ENCODE measurements around the gene DUSP2. TPM values are rescaled to one million over a fixed set of nuclear protein-coding genes. Genes with fewer than 3 reads are reported as not detected.

The DUSP2 gene
- total RNA-seq, 1 donor from 2014 or later = 25.7 TPM

DNA sequence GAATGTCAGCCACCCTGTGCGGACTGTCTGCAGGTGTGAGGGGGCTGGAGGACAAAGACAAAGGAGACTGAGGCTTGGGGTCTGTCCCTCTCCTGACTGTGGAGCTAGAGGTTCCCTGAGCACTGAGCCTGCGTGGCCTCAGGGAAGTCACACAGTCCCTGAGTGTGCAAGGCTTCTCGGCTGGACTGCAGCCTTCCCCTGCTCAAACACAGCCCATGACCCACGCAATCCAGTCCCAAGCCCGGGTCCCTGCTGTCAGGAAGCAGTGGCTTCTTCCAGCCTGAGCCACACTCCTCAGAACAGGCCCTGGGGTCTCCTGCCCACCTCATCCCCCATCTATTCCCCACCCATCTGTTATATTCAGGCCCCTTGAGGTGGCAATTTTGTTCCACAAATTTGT lies 9.6 kb downstream of the DUSP2 start:
- intact Hi-C loops (cut with micrococcal nuclease) = no loop called here

DNA sequence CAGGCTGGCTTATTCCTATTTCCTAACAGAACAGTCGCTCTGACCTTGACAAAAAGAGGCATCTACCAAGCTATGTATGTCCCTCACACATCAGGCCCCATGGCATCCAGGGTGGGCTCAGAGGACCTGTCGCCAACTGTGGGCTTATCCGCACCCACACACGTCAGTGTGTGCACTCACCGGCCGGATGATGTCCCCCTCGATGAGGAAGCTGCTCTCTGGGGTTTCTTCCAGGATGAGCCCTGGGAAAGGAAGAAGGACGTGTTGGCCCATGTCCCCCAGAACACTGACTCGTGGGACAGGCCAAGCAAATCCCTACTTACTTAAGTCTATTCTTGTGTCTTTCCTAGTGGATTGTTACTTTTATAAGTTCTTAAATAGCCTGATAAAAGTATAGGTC lies 10.1 kb downstream of the DUSP2 start:
- intact Hi-C loops (cut with micrococcal nuclease) = no loop called here

DNA sequence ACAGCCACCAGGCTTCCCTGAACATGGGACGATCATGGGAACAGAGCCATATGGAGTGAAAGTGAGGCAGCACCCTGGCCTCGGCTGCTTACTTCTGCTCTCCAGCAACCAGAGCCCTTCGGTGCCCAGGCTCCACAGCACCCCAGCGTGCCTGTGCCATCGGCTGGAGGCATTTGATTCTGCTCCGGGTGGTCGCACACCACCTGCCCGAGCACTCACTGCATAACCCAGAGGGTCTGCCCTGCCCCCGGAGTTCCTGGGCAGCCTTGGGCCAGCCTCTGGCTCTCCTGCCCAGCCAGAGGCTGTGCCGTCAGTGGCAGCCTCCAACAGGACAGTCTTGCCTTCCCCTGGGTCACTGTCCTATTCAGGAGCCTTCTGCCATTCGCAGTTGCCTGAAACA lies 10.8 kb downstream of the DUSP2 start:
- intact Hi-C loops (cut with micrococcal nuclease) = no loop called here

DNA sequence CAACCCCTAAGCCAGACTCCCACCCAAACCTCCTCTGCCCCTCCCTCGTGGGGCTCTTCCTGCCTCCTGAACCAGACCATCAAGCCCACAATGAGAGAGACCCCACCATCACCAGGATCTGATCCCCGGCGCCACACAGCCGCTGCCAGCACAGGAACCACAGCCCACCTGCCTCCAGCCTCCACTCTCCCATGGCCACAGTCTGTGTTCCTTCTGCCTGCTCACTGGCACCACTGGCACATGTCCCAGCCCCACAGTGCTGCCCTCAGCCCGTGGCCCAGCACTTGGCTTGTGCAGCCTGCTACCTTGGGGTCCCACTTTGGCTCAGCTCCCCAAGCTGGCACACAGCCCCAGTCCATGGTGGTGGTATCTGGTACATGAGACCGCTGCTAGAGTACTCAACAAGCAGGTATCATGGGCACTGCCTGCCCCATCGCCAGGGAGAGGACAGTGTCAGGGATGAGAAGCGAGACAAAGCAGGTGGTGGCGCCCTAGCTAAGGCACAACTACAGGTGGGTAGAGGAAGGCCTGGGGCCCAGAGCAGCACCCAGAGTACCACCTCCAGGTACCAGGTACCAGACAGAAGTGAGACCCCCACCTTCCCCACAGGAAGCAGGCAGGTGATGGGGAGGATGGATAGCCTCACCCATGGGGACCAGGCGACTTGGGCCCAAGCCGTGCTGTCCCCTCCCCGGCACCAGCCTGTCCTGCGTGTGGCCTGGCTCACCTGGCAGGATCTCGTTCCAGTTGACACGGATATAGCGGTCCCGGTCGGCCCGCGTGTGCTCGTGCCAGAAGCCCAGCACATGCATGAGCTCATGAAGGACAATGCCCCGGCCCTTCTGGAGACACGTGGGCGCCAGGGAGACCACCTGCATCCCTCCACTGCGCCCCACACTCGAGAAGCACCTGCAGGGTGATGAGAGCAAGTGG lies 13.2 kb downstream of the DUSP2 start:
- intact Hi-C loops (cut with micrococcal nuclease) = no loop called here

DNA sequence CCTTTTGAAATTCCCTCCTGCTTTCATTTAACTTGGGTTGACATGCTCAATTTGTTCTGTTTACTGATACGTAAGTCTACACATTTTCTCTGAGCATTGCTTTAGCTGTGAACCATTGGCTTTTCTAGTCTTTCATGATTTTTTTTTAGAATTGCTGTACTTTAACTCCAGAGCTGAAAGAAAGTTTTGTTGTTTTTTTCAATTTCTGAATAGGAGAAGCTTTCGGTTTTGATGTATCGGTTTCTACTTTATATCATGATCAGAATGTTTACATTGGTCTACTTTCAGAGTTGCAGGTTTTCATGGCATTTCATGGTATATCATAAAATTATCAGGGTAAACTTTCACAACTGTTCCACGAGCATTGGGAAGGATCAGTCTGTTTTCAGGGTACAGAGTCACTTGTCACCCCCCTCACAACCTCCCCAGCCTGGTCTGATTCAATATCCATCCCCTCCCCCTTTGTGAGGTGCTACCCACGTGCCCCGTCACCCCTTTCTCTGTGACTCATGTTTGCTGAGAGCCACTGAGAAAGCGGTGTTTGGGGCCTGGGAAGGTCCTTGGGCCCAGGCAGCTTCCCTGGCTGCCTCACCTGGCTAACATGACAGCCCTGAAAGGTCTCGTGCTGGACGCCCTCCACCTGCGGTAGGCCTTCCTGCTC lies 14.0 kb downstream of the DUSP2 start:
- intact Hi-C loops (cut with micrococcal nuclease) = no loop called here

DNA sequence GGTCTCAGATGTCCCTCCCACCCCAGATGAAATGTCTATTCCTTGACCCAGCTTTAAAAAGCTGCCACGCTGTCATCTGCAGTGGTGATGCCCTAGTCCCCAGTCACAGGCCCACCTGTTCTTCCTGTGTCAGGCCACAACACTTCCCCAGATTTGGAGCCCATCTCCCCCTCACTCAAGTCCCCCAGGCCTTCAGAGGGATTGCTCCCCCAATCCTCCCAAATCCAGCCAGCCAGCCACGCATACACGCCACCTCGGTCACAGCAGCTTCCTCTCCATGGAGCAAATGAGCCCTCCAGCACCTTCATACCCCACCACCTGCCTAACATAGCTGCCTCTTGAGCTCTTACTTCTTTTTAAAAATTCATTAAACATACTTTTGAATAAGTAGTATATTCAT lies 14.8 kb downstream of the DUSP2 start:
- intact Hi-C loops (cut with micrococcal nuclease) = no loop called here

DNA sequence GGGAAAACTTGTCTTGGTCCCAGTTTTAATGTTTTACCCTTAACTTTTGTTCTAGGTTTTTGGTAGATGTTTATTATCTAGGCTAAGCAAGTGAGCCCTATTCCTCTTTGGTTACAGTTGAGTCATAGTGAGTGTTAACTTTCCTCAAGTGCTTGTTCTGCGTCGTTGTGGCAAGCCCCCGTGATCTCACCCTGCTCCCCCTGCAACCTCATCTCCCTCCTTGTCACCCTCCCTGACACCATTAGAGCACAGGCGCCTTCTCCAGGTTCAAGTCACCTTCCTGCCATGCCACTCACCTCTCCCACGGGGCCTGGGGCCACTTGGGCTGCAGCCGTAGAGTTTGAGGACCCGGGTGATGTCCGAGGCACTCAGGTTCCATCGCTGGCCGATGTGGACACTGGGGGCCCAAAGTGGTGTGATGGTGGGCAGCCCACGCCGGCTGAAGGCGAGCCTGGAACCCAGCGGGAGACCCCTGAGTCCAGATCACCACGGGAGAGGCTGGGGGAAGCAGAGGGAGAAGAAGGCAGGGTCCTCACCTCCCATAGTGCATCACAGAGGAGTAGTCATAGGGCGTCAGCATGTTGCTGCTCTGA lies 15.6 kb downstream of the DUSP2 start:
- intact Hi-C loops (cut with micrococcal nuclease) = no loop called here

DNA sequence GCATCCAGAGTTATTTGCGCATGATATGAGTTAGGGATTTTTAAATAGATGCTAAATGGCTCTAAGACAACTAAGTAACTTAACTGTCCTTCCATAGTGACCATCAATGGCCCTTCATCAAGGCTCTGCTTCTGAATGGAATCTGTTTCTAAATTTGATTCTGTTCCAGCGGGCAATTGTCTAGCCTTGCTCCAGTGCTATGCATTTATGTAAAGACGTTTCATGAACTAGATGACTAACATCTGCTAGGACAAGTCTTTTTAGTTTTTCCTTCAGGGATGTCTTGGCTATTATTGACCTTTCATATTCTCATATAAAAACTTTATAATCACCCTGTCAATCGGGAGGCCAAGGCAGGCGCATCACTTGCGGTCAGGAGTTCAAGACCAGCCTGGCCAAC lies 16.8 kb downstream of the DUSP2 start:
- intact Hi-C loops (cut with micrococcal nuclease) = no loop called here

DNA sequence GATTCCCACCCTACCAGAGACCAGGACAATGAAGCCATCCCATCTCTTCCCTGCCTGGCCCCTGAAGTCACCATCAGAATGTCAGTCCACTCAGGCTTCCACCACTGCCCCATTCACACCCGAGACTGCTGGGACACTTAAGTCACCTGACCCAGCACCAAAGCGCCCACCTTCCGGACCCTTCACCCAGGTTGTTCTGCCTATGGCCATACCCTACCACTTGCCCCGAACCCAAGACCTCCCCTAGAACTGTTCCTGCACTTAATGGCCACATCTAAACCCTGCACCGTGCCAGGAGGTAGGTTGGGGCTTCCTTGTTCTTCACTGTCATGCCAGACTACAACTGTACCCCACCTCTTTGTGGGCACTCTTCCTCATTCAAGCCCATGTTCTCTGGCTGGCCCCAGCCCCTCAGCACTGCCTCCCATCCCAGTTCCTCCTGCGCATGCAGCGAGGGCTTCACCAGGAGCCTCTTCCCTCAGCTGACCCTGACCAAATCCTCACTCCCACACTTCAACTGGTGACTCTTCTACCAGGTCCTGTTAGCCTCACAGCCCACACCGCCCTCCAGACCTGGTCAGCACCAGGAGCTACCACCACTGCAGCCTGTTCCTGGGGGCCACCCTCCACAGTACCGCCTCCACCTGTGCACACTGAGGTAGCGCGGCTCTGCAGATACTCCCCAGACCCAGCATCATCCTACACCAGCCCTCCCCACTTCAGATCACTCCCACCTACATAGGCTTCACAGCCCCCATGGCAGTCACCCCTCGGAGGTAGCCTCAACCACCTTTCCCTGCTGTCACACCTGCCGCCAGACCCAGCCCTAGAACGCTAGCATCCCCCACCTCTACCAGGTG lies 20.6 kb downstream of the DUSP2 start:
- intact Hi-C loops (cut with micrococcal nuclease) = no loop called here

DNA sequence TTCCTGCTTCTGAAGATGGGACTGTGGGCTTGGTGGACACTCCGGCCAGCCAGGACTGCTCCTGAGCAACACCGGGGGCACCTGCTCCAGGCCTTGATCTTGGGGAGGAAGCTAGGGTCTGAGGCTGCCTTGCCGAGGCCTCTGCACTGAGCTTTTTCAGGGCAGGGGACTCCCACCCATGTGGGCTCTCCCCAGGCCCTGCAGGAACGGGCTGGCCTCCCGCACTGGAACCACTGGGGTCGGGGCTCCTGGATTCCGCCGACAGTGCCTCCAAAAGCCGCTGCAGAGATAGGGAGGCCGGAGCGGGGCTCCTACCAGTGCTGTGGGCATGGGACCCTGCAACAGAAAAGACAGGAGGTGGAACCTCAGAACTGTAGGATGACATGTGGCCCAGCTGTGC lies 21.3 kb downstream of the DUSP2 start:
- intact Hi-C loops (cut with micrococcal nuclease) = no loop called here

DNA sequence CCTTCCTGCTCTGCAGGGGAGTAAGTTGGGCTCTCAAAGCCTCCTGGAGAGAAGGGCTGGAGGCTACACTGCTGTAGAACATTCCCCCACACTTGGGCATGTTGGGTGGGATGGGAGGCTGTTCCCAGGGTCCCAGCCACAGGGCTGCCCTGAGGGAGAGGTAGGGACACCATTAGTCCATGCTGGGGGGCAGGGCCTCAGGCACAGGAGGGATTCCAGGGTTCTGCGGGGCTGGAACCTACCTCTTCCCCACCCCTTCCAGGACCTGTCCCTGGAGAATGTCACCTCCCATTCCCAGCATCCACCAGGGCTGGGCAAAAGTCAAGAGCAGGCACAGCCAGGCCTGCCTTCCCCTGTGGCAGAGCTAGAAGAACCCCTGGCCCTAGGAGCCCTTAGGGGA lies 21.9 kb downstream of the DUSP2 start:
- intact Hi-C loops (cut with micrococcal nuclease) = no loop called here

DNA sequence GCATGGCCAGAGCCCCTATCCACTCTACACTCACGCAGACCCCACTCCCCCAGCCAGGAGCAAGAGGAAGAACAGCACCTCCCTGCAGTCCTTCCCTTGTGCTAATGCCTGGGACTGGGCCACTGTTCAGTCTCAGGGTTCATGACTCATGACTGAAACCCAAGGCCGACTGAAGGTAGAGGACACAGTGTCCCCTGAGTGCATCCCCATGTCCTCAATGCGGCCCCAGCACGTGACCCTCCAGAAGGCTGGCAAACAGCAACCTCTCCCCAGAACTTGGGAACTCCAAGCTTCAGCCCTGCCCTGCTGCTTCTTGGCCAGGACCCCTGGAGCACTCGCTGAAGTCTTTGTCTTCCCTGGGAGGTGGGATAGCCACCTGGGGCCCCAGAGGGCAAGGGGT lies 22.8 kb downstream of the DUSP2 start:
- intact Hi-C loops (cut with micrococcal nuclease) = no loop called here

DNA sequence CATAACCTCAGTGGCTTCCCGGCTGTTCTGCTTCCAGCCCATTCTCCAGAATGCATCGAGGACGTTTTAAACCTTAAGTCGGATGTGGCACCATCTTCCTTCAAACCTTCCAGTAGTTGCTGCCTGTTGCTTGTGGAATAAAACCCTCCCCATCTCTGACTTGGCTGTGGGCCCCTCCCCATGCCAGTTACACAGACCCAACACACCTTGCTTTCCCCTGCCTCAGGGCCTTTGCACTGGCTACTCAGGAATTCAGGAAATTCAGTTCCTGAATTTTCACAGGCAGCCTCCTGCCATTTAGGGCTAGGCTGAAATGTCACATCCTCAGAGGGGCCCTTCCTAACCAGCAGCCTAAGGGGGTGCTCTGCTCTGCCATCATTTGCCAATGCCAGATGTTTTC lies 23.8 kb downstream of the DUSP2 start:
- intact Hi-C loops (cut with micrococcal nuclease) = no loop called here

DNA sequence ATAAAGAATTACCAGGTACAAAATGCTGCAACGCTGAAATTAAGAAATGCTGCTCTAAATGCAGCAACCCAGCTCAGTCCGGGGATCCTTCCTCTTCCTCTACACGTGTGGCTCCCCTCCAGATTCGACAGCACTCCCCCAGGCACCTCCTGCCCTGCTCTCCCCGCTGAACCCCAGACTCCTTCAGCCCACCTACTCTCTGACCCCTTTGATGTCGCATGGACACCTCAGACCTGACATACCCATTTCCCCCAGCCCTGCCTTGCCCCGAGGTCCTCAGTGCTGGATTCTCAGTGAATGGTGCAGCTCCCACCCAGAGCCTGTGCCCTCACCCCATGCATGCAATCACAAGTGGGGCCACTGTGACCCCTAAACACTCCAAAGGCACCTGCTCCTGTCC lies 24.2 kb downstream of the DUSP2 start:
- intact Hi-C loops (cut with micrococcal nuclease) = no loop called here

DNA sequence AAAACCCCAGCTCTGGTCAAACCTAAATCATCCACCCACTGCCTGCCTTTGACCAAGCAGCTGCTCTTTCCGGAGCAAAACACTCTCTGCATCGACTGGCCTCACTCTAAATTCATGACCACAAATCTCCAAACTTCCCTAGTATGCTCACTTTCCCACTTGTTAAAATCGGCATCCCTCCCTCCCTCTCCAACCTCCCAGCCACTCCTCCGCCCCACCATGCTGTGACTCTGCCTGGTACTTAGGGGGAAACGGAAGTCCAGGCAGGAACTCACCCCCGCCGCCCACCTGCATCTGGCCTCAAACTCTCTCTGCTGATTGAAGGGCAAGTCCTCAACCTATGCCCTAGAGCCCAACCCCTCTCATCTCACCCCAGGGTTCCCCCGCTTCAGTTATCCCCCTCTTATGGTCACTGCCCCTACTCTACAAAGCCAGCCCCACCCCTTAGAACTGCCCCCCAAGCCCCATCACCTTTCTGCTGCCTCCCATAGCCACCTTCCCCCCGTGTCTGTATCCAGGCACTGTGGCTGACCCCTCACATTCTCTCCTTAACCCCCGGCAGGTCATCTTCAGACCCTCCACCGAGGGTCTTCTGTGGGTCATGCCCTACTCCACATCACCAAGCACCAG lies 25.0 kb downstream of the DUSP2 start:
- intact Hi-C loops (cut with micrococcal nuclease) = no loop called here

DNA sequence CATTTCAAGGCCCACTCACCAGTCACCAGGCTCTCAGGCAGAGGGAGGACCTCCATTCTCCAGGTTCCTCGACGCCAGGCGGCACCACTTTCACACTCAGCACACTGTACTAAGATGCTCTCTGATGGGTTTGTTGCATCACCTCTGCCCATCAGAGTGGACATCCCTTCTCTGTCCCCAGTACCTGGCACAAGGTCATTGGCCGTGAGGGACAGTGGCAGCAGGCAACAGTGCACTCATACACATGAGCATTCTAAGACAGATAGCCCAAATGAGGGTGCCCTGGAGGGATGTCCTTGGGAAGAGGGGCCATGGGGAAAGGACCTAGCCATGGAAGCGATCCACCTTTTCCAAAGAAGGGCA lies 25.9 kb downstream of the DUSP2 start:
- intact Hi-C loops (cut with micrococcal nuclease) = loop anchor here (10.0 kb wide), 1 partner anchor 95 kb away; no protein-coding TSS in a partner anchor

DNA sequence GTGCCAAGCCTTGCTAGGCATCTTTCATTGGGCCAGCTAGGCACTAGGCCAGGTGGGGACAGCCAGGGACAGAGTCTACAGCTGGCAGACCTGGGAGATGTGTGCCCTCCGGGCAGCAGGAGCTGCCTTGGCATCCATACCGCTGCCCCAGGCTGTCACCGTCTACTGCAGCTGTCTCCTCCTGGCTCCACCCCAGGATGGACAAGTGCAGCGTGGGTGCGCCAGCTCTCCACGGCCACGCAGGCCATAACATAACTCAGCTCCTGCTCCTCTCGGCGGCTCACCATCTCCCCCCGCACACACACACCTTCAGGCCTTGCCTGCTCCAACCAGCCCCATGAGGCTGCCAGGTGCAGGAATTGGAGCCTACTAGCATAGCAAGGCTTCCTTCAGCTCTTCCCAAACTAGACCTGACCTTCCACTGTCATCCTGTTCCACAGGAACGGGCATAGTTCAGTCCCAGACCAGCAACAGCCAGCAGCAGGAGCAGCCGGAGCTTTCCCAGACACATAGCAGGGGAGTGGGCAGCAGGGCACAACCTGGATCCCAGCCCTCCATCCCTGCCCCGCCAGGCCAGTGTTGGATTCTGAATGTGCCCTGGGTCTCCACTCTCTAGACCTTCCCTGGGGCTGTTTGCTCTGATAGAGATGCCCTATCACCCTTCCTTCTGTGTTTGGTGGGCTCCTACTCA lies 26.4 kb downstream of the DUSP2 start:
- intact Hi-C loops (cut with micrococcal nuclease) = loop anchor here (10.0 kb wide), 1 partner anchor 94 kb away; no protein-coding TSS in a partner anchor

DNA sequence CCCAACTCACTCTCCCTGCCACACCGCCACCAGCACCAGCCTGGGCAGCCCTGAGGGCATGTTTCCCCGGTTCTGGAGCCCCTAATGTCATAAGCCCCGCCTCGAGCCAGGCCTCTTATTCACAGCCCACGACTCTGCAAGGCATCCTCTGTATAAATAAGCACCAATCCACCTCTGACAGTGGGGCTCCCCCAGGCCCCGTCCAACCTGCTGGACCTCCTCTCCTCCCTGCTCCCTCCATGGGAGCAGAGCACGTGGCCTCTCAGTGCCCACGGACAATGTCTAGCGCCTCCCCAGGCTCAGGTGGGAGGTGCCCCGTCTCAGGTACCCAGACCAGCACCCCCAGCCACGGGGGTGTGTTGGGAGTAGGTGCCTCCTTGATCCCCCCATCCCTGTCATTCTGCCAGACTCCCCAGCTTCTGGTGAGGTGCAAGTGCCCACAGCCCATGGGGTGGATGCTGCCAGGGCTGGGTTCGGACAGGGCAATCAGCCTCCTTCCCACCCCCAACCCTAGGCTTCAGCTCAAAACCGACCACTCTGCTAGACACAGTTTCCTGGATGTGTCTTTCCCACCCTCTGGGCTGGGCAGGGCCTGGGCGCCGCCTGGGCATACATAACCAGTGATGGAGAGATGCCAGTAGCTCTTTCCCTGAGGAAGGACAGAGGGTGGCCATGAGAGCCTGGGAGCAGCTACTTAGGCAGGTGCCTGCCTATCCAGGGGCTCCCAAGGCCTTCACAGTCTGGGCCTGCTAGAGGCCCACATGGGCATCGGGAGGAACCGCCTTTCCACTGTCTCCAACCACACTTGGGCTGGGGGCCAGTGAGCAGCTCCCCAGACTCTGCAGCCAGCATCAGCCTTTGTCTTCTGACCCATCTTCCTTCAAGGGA lies 27.3 kb downstream of the DUSP2 start:
- intact Hi-C loops (cut with micrococcal nuclease) = loop anchor here (1.0 to 10.0 kb wide), 2 partner anchors 28 to 93 kb away; no protein-coding TSS in a partner anchor

DNA sequence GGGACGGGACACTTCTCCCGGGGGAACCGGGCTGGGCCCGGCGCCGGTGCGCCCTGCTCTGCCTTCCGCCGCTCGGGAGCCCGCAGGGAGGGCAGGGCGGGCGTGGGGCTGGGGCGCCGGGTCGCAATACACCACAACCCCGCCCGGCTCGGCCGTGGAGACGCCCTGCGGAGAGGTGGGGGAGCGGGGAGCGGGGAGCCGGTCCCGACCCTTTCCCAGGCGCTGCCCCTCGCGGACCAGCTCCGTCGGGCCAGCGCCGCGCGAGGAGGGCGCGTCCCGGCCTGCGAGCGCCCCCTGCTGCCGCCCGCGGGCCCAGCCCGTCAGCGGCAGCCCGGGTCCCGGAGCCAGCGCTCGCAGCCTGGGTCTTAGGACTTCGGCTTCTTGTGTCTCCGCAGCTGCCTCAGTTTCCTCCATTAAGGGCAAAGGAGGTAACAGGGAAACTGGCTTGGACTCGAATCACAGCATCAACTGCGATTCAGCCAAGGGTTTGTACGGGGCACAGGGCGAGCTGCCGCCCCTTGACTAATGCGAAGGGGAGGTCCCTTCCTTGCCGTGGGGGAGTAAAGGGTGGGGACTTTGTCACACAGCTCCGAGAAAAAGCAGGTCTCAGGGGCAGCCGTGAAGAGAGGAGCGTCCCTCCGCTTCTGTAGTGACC lies 28.2 kb downstream of the DUSP2 start:
- intact Hi-C loops (cut with micrococcal nuclease) = loop anchor here (1.0 to 10.0 kb wide), 2 partner anchors 29 to 92 kb away; no protein-coding TSS in a partner anchor
